Tibial artery (tissue), 4 donors: ENCODE results near the gene SEC61A1.

Experiments
- DNase-seq, 2 donors: peaks; one replicate each; pipeline ENCODE4 v3.0.0-alpha.2; 2019
- H3K27ac ChIP-seq, 2 donors: fragments of 200-600 bp; sonication (generic) in 1 of 2; 1 replicate in 1 of 2; 2 replicates in 1 of 2; pipeline ENCODE4 v1.5.1; 2018 to 2019; ENCODE audit warnings: mild to moderate bottlenecking in 1 of 2
- H3K27me3 ChIP-seq, 2 donors: fragments of 200-600 bp; sonication (generic) in 1 of 2; one replicate each; pipeline versions ENCODE4 v1.5.1 to v1.6.0; 2016 to 2019
- H3K36me3 ChIP-seq, 3 donors: fragments of 200-600 bp; sonication (generic) in 2 of 3; one replicate each; pipeline ENCODE4 v1.5.1; 2016 to 2019; ENCODE audit warnings: mild to moderate bottlenecking in 2 of 3
- H3K4me1 ChIP-seq, 4 donors: fragments of 200-600 bp; sonication (generic) in 2 of 4; 1 replicate in 3 of 4; 2 replicates in 1 of 4; pipeline ENCODE4 v1.5.1; 2016 to 2019
- H3K4me3 ChIP-seq, 2 donors: fragments of 200-600 bp; sonication (generic) in 1 of 2; 1 replicate in 1 of 2; 2 replicates in 1 of 2; pipeline ENCODE4 v1.5.1; 2018 to 2019; ENCODE audit warnings: mild to moderate bottlenecking in 2 of 2
- H3K9me3 ChIP-seq, 3 donors: fragments of 200-600 bp; sonication (generic) in 1 of 3; one replicate each; pipeline ENCODE4 v1.5.1; 2016 to 2019
- intact Hi-C: fragments of 100-400 bp; cut with DNase I; formaldehyde crosslinking; loops from one replicate; pipeline ENCODE4 v1.15.0; 2023; ENCODE audit warnings: low total_unique reads
- TF ChIP-seq, protein P1 (sequence below), 2 experiments: fragments of 200-600 bp in 1 of 2; fragments of 450-650 bp in 1 of 2; IDR thresholded peaks; one replicate each; pipeline ENCODE4 v1.5.1; 2017 to 2019; ENCODE audit warnings: antibody characterized with exemption in 2 of 2, mild to moderate bottlenecking in 1 of 2, moderate library complexity in 1 of 2

Gene SEC61A1

DNA sequence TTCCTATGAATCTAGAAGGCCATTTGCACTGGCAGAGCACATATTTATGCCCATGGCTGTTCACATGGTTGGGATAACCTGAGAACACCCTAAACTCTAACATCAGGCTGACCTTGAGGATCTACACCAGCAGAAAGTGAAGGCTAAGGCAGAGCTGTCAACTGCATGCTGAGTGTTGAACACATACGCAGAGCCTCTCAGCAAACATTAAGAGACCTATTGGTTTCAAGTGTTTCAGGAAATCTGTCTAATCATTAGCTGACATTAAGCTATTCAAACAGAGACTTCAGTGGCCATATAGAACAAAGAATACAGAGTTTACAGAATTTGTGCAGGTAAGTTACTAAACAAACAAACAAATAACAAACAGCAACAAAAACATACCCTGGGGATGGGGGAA, 16.1 kb upstream of the SEC61A1 start:
- H3K36me3 ChIP-seq = no peaks in the 10 kb centered on the region
- no peak overlapping the region for H3K4me3 ChIP-seq
- H3K27ac ChIP-seq = no peak overlapping the region
- TF ChIP-seq, protein P1, sequence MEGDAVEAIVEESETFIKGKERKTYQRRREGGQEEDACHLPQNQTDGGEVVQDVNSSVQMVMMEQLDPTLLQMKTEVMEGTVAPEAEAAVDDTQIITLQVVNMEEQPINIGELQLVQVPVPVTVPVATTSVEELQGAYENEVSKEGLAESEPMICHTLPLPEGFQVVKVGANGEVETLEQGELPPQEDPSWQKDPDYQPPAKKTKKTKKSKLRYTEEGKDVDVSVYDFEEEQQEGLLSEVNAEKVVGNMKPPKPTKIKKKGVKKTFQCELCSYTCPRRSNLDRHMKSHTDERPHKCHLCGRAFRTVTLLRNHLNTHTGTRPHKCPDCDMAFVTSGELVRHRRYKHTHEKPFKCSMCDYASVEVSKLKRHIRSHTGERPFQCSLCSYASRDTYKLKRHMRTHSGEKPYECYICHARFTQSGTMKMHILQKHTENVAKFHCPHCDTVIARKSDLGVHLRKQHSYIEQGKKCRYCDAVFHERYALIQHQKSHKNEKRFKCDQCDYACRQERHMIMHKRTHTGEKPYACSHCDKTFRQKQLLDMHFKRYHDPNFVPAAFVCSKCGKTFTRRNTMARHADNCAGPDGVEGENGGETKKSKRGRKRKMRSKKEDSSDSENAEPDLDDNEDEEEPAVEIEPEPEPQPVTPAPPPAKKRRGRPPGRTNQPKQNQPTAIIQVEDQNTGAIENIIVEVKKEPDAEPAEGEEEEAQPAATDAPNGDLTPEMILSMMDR (IDR thresholded peaks at IDR 0.05) = no peak
- intact Hi-C loops = no loop called here
- H3K4me1 ChIP-seq = no peaks in the 10 kb centered on the region
- no peaks in the 10 kb centered on the region for H3K27me3 ChIP-seq
- no peaks in the 10 kb centered on the region for H3K9me3 ChIP-seq
- DNase-seq = no peak

- TF ChIP-seq, protein P1 (IDR thresholded peaks at IDR 0.05) = no peak
- intact Hi-C loops = no loop called here
- H3K4me1 ChIP-seq = no peaks in the 10 kb centered on the region
Measured at GRCh38 chr3:128040041-128040440, 12.2 kb upstream of the SEC61A1 start.

GRCh38 chr3:128040660-128041059, 11.6 kb upstream of the SEC61A1 start:
- intact Hi-C loops = no loop called here
- DNase-seq = no peak
- Histone ChIP-seq H3K27me3 (no peaks in the 10 kb centered on the region), H3K27ac (no peak overlapping the region), H3K36me3 (no peaks in the 10 kb centered on the region), H3K4me3 (no peak overlapping the region), H3K4me1 (no peaks in the 10 kb centered on the region), H3K9me3 (no peaks in the 10 kb centered on the region)
- TF ChIP-seq, protein P1 (IDR thresholded peaks at IDR 0.05) = no peak

More at GRCh38 chr3:128040041-128040440, 12.2 kb upstream of the SEC61A1 start:
- H3K27ac ChIP-seq = no peak overlapping the region
- H3K9me3 ChIP-seq = no peaks in the 10 kb centered on the region
- no peaks in the 10 kb centered on the region for H3K27me3 ChIP-seq
- DNase-seq = no peak
- no peaks in the 10 kb centered on the region for H3K36me3 ChIP-seq
- no peak overlapping the region for H3K4me3 ChIP-seq

GRCh38 chr3:128041344-128041743, 10.9 kb upstream of the SEC61A1 start:
- Histone ChIP-seq H3K36me3 (no peaks in the 10 kb centered on the region), H3K9me3 (no peaks in the 10 kb centered on the region), H3K27ac (no peak overlapping the region), H3K4me1 (no peaks in the 10 kb centered on the region), H3K27me3 (no peaks in the 10 kb centered on the region), H3K4me3 (no peak overlapping the region)
- TF ChIP-seq, protein P1 (IDR thresholded peaks at IDR 0.05) = no peak
- no peak for DNase-seq
- intact Hi-C loops = no loop called here

- H3K9me3 ChIP-seq = no peaks in the 10 kb centered on the region
- no peak overlapping the region for H3K27ac ChIP-seq
- H3K4me3 ChIP-seq = no peak overlapping the region
- no peak for DNase-seq
- intact Hi-C loops = no loop called here
- no peaks in the 10 kb centered on the region for H3K27me3 ChIP-seq
- H3K4me1 ChIP-seq = peaks cover 0 to 35% (median 26%) of the 10 kb centered on the region in 4 donors
- H3K36me3 ChIP-seq = peaks cover 6 to 8% (median 6%) of the 10 kb centered on the region in 3 donors
- TF ChIP-seq, protein P1 (IDR thresholded peaks at IDR 0.05) = no peak
Measured at GRCh38 chr3:128050597-128050996, 1.6 kb upstream of the SEC61A1 start.

DNA sequence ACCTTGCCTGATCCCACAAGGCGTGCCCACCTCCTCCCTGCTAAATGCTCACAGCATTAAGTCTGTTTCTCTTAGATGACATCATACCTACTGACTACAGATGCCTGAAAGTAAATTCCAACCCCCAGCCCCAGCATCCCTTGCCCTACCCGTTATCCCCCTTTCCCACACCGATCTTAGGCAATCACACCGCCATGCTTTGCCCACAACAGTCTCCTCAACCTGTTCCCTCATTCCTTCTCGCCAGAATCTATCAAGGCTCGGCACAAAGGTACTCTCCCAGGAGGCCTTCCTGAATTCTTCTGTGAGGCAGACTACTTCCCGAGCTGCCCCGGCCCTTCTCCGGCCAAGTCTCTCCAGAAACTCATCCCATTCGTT, 789 bp upstream of the SEC61A1 start:
- H3K27ac ChIP-seq = peak overlapping the region; percentile 89 to 90
- no peak for DNase-seq
- no peaks in the 10 kb centered on the region for H3K27me3 ChIP-seq
- intact Hi-C loops = no loop called here
- H3K9me3 ChIP-seq = no peaks in the 10 kb centered on the region
- H3K4me1 ChIP-seq = peaks cover 0 to 36% (median 27%) of the 10 kb centered on the region in 4 donors
- TF ChIP-seq, protein P1 (IDR thresholded peaks at IDR 0.05) = no peak
- peak overlapping the region; percentile 79 to 83 for H3K4me3 ChIP-seq
- H3K36me3 ChIP-seq = peaks cover 6 to 17% (median 9%) of the 10 kb centered on the region in 3 donors
